ENCODE results near the gene CDH26. TPM values are rescaled to one million over a fixed set of nuclear protein-coding genes. Genes with fewer than 3 reads are reported as not detected.

Gene CDH26
- total RNA-seq, 2 experiments from 2014 or later = 0.75 to 1.1 TPM

DNA sequence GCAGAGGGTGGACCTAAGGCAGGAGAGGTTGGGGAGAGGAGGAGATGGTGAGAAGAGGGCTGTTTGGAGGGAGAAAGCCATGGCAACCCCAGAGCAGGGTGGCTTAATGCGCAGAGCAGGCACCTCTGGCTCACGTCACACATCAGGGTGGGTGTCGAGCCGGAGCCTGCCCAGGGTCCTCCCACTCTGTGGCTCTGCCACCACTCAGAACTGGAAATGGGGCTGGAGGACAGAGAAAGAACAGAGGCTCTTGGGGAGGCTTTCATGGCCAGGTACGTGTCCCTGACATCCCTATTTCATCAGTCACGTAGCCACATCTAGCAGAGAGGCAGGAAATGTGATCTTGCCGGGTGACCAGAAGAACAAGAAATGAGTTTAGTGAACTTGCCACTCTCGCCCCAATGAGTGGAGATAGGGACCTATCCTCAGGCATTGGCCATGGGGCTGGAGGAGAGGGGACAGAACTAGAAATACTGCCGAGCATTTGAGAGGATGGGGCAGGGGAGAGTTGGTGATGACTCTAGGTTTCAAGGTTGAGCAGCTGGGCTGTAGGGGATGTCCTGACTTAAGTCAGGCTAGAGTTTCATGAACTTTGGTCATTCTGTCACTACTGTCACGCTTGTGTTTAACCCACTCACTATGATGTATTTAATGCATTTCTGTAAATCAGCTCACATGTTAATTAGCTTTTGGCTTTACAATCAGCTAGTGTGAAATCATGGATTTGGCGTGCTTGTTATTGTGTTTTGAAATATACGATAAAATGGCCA, 52.7 kb downstream of the CDH26 start:
- TF ChIP-seq, protein P1, sequence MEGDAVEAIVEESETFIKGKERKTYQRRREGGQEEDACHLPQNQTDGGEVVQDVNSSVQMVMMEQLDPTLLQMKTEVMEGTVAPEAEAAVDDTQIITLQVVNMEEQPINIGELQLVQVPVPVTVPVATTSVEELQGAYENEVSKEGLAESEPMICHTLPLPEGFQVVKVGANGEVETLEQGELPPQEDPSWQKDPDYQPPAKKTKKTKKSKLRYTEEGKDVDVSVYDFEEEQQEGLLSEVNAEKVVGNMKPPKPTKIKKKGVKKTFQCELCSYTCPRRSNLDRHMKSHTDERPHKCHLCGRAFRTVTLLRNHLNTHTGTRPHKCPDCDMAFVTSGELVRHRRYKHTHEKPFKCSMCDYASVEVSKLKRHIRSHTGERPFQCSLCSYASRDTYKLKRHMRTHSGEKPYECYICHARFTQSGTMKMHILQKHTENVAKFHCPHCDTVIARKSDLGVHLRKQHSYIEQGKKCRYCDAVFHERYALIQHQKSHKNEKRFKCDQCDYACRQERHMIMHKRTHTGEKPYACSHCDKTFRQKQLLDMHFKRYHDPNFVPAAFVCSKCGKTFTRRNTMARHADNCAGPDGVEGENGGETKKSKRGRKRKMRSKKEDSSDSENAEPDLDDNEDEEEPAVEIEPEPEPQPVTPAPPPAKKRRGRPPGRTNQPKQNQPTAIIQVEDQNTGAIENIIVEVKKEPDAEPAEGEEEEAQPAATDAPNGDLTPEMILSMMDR (IDR thresholded peaks at IDR 0.05) = no peak
- DNase-seq = no peak
- Mint-ChIP-seq H3K27me3 (no peaks in the 10 kb centered on the region), H3K36me3 (ENCODE audit: low read depth) (no peaks in the 10 kb centered on the region), H3K4me3 (no peak overlapping the region), H3K4me1 (ENCODE audit: low read depth) (peaks cover 21% of the 10 kb centered on the region), H3K27ac (no peak overlapping the region), H3K9me3 (no peaks in the 10 kb centered on the region)
- ChIA-PET CTCF (no interaction called here), POLR2A (no interaction called here)
- Histone ChIP-seq H3K36me3 (ENCODE audit: insufficient read depth, low read length) (no peaks in the 10 kb centered on the region), H3K27ac (ENCODE audit: low read depth in 1 of 2, low read length in 2 of 2) (no peak overlapping the region), H3K27me3 (ENCODE audit: control insufficient read depth in 1 of 2, insufficient read depth in 2 of 2, low read length in 2 of 2) (no peaks in the 10 kb centered on the region), H3K9me3 (ENCODE audit: control insufficient read depth in 1 of 2, insufficient read depth in 1 of 2, low read length in 2 of 2) (no peaks in the 10 kb centered on the region), H3K4me3 (ENCODE audit: low read length) (no peak overlapping the region), H3K4me1 (ENCODE audit: insufficient read depth, low read length) (peaks cover 17% of the 10 kb centered on the region)
- no peak for ATAC-seq (ENCODE audit: poor library complexity)
- intact Hi-C loops (cut with DNase I, micrococcal nuclease) = no loop called here

- Mint-ChIP-seq H3K4me3 (no peak overlapping the region), H3K27me3 (no peaks in the 10 kb centered on the region), H3K27ac (no peak overlapping the region), H3K4me1 (ENCODE audit: low read depth) (peaks cover 21% of the 10 kb centered on the region), H3K36me3 (ENCODE audit: low read depth) (no peaks in the 10 kb centered on the region), H3K9me3 (no peaks in the 10 kb centered on the region)
- H3K27me3 ChIP-seq (ENCODE audit: control insufficient read depth in 1 of 2, insufficient read depth in 2 of 2, low read length in 2 of 2) = no peaks in the 10 kb centered on the region
- no peak overlapping the region for H3K27ac ChIP-seq (ENCODE audit: low read depth in 1 of 2, low read length in 2 of 2)
- ATAC-seq (ENCODE audit: poor library complexity) (no peak), DNase-seq (peak in 1 of 14 experiments; percentile 40)
- CTCF ChIA-PET = no interaction called here
- peaks cover 17% of the 10 kb centered on the region for H3K4me1 ChIP-seq (ENCODE audit: insufficient read depth, low read length)
- no peaks in the 10 kb centered on the region for H3K36me3 ChIP-seq (ENCODE audit: insufficient read depth, low read length)
- H3K4me3 ChIP-seq (ENCODE audit: low read length) = no peak overlapping the region
- intact Hi-C loops (cut with DNase I, micrococcal nuclease) = no loop called here
- TF ChIP-seq, protein P1 (IDR thresholded peaks at IDR 0.05) = no peak
- POLR2A ChIA-PET = no interaction called here
- H3K9me3 ChIP-seq (ENCODE audit: control insufficient read depth in 1 of 2, insufficient read depth in 1 of 2, low read length in 2 of 2) = no peaks in the 10 kb centered on the region
These were observed 53.6 kb downstream of the CDH26 start for GRCh38 chr20:60011512-60012507.

- ATAC-seq (ENCODE audit: poor library complexity) = no peak
- CTCF ChIA-PET = no interaction called here
These were observed 55.3 kb downstream of the CDH26 start for GRCh38 chr20:60013296-60014139.

More at GRCh38 chr20:60013296-60014139, 55.3 kb downstream of the CDH26 start:
- peaks cover 17% of the 10 kb centered on the region for H3K4me1 ChIP-seq (ENCODE audit: insufficient read depth, low read length)
- H3K27ac Mint-ChIP-seq = no peak overlapping the region
- H3K4me1 Mint-ChIP-seq (ENCODE audit: low read depth) = peaks cover 21% of the 10 kb centered on the region
- H3K4me3 Mint-ChIP-seq = no peak overlapping the region
- no peak overlapping the region for H3K4me3 ChIP-seq (ENCODE audit: low read length)
- H3K36me3 ChIP-seq (ENCODE audit: insufficient read depth, low read length) = no peaks in the 10 kb centered on the region
- DNase-seq = no peak
- peaks cover 2% of the 10 kb centered on the region for H3K9me3 Mint-ChIP-seq
- H3K27me3 ChIP-seq (ENCODE audit: control insufficient read depth in 1 of 2, insufficient read depth in 2 of 2, low read length in 2 of 2) = no peaks in the 10 kb centered on the region
- POLR2A ChIA-PET = no interaction called here
- intact Hi-C loops (cut with DNase I, micrococcal nuclease) = no loop called here
- peaks cover 4% of the 10 kb centered on the region for H3K36me3 Mint-ChIP-seq (ENCODE audit: low read depth)
- TF ChIP-seq, protein P1 (IDR thresholded peaks at IDR 0.05) = no peak
- H3K27ac ChIP-seq (ENCODE audit: low read depth in 1 of 2, low read length in 2 of 2) = no peak overlapping the region
- no peaks in the 10 kb centered on the region for H3K9me3 ChIP-seq (ENCODE audit: control insufficient read depth in 1 of 2, insufficient read depth in 1 of 2, low read length in 2 of 2)
- no peaks in the 10 kb centered on the region for H3K27me3 Mint-ChIP-seq
